Activated gamma-delta T cell treated with Interleukin-2 at 50 U/mL for 16 hours (primary cell): ENCODE data around the gene SURF2.
"Not testable (repeated sequence)": the region's sequence is repeated elsewhere in the genome, so short reads cannot be mapped to it uniquely, and the experiment has no call there.

Experiments used
- DNase-seq: peaks from one replicate; pipeline ENCODE4 v3.0.0-alpha.2; 2020

SURF2 gene

GRCh38 chr9:133359399-133360175, 3.2 kb downstream of the SURF2 start:
- DNase-seq: no peak

GRCh38 chr9:133360400-133361393, 4.3 kb downstream of the SURF2 start:
- DNase-seq: no peak

GRCh38 chr9:133361507-133362092, 5.2 kb downstream of the SURF2 start:
- DNase-seq: no peak

- no peak for DNase-seq
Observed at GRCh38 chr9:133362359-133363044, 6.2 kb downstream of the SURF2 start.

DNA sequence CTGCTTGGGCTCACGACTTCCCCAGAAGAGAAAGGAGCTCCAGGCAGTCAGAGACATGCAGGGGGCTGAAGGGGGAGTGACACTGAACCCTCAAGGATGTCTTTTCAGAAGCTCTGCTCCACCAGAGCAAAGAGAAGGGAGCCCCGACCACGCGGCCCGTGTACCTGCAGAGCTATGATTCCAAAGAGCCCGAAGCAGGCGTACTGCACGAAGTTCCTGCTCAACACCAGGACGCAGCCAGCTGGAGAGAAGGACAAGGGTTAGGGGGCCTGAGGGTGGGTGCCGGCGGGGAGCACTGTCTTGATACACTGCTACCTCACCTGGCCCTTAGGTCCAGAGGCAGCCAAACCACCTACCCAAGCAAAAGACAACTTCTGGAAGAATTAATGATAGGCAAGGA, 10.1 kb downstream of the SURF2 start:
- DNase-seq: no peak

GRCh38 chr9:133367221-133367620, 10.9 kb downstream of the SURF2 start:
- DNase-seq: no peak

DNA sequence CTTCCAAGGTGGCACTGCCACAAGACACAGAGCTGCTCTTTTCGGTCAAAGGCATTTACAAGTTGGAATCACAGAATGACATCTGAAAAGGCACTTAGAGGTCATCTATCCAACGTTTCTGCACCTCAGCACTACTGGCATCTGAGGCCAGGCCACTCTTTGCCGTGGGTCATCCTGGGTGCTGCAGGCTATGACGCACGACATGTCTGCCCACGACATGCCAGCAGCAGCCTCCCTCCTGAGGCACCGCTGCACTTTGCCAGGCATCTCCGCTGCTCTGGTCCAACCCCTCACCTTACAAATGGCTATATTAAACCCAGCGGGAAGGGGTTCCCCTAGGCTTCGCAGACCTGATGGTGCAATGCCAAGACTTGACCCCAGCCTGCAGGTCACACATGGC, 11.4 kb downstream of the SURF2 start:
- DNase-seq: no peak

DNA sequence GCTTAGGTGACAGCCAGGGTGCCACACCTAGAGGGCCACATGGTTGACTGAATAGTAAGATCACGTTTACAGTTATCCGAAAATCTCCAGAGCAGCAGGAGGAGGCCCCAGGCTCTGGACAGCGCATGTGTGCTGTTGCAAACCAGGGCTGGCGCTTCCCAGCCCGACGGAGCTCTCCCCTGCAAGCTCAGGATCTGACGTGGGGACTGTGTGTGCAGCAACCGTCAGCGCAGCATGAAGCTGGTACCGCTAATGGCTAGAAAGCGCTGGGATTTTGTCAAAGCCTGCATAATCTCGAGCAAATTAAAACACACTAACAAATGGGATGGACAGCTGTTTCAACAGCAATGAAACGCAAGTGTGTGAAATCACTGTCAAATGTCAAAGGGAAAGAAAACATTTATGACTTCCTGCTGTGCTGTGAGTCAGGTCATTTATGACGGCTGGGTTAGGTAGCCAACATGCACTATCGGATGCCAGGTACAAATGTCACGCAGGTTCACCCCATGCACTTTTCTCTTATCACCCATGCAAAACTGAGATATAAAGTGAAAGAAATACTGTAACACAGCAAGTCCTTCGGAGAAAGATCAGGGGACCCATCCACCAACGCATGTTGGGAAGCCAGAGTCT, 12.0 kb downstream of the SURF2 start:
- DNase-seq: no peak

- DNase-seq: no peak
Observed at GRCh38 chr9:133369422-133369821, 13.1 kb downstream of the SURF2 start.

DNA sequence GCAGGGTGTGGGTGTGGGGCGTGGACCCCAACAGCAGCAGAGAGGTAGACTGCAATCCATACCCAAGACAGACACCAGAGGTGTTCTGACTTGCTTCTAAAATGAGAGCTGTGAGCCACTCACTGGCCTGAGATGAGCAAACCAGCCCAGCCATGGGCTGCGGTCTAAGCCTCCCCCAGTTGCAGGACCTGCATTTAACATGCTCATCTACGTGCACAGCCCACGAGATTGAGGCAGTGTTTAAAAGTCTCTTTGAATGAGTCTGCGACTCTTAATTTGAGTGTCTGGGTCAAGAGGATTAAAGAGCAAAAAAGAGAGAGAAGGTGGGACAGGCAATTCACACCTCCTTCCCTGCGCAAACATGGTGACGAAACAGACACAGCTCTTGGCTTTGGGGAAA, 13.6 kb downstream of the SURF2 start:
- DNase-seq: no peak

DNA sequence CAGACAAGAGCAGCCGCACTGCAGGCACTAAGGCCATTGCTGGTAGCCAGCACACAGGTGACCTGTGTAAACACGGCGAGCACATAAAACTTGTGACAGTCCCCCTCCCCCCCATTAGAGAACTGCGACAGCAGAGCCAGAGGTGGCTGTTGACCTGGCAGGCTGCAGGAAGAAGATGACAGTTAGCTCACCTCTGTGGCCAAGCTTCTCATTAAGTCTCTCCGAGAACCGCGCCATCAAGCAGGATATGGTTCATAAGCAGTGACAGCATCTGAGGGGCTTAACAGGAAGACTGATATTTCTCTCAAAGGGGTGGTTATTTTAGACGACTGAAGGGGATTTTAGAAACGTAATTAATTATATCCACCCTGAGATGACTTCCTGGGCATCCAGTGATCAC, 14.3 kb downstream of the SURF2 start:
- DNase-seq: peak; percentile 55

GRCh38 chr9:133371261-133371711, 14.9 kb downstream of the SURF2 start:
- DNase-seq: peak; percentile 57

DNA sequence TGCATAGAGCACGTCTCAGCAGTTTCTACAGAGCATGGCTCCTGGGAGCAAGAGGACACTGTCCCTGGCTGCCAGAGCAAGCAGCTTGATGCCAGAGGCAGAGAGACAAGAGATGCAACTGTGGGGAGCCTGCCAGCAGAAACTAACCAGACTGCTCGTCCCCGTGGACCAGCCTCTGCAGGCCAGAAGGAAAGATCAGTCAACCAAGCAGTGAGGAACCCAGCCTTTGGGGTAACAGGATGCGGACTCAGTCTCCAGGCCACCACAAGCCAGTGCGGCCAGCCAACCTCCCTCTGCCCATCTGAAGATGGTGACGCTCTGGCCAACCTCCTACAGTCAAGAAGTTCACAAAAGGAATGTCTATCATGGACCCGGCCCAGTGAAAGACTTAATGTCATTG, 15.8 kb downstream of the SURF2 start:
- no peak for DNase-seq

DNA sequence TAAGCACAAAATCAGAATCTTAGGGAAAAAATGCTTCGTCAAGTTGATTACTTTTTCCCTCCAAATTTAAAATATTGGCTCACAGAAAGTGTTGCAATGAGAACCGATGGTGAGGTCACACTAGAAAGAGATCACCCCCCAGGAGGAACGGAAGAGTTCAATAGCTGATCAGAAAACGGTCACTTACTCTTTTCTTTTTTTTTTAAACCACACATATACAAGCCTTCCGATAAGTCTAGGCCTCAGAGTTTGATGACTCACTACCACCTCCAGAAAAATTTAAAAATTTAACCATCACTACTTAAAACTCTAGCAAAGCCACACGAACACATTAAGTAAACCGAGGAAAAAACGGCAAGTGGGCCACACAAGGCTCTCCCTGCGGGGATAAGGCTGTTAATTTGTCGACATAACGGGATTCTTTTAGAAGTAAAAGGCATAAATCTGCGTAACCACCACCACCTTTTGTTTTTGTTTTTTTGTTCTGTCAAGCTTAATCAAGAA, 18.3 kb downstream of the SURF2 start:
- no peak for DNase-seq

DNA sequence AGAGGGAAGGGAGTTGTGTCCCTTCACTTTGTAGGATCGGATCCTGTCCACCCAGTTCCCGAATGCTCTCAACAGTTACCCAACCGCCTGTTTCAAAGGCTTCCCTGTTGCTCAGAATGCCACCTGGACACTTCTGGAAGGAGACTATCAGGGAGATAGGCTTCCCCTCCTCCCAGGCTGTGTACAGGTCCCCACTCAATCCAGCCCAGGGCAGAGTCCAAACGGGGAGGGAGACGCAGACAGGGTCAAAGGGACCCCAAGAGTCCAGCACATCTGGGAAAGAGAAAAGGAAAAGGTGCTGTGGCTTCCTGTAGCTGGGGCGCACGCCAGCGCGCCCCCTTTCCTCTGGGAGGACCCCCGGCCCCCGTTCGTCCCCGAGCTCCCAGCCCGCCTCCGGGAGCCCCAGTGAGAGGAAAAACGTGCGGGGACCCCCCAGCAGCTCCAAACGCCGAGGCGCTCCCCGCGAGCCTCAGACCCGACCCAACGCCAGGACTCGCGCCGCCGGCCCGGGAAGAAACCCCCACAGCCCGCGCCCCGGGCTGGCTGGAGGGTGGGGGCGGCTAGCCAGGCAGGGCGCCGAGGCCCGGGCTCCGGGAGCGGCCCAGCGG, 18.9 kb downstream of the SURF2 start:
- DNase-seq: no peak

GRCh38 chr9:133375724-133376654, 19.6 kb downstream of the SURF2 start, which contains the start of the genes STKLD1 and SURF4:
Gene STKLD1, plus strand, starts transcription at chr9:133376366. Its CDS starts 108 bp downstream, at chr9:133376474.
Gene SURF4, minus strand, starts transcription at chr9:133376060. Its CDS starts 91 bp downstream, at chr9:133375969.
- DNase-seq: peak; percentile 93

DNA sequence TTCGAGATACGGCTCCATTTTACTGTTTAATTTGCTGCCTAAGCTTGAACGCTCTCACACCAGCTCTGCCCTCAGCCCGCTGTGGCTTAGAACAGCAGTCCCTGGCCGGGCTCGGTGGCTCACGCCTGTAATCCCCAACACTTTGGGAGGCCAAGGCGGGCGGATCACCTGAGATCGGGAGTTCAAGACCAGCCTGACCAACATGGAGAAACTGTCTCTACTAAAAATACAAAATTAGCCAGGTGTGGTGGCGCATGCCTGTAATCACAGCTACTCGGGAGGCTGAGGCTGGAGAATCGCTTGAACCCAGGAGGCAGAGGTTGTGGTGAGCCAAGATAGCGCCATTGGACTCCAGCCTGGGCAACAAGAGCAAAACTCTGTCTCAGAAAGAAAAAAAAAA, 20.9 kb downstream of the SURF2 start:
- DNase-seq: not testable (repeated sequence)

DNA sequence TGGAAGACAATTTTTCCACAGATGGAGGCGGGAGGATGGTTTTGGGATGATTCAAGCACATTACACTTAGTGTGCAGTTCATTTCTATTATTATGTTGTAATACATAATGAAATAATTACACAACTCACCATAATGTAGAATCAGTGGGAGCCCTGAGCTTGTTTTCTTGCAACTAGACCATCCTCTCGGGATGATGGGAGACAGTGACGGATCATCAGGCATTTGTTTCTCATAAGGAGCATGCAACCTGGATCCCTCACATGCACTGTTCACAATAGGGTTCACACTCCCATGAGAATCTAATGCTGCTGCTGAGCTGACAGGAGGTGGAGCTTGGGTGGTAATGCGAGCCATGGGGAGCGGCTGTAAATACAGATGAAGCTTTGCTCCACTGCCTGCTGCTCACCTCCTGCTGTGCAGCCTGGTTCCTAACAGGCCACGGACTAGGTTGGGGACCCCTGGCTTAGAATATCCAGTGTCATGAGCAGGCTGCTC, 21.4 kb downstream of the SURF2 start:
- DNase-seq: no peak

DNA sequence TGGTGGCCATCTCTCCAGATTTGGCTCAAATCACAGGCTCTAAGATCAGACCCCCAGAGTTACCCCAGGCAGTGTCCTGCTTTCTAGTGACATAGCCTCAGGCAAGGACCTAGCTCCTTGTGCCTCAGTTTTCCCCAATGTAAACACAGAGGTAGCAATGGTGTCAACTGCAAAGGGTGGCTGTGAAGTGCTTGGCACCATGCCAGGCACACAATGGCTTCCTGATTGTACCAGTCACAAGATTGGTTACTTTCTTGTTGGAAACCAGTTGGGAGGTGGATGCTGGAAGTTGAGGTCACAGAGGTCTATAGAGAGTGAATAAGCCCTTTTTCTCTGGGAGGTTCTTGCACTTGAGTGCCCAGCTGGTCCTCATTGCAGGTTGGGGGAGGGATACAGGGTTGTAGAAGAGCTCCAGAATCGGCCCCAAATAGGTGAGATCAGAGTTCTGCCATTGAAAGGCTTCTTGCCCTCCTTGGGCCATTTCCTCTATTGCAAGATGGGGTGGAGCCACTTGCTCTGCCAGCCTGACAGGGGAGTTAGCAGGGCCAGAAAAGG, 22.1 kb downstream of the SURF2 start:
- DNase-seq: no peak
